ENCODE data around the gene CHN1. TPM values are rescaled to one million over a fixed set of nuclear protein-coding genes. Genes with fewer than 3 reads are reported as not detected.

Gene CHN1
- total and polyA plus RNA-seq, 2 of the 8 experiments (the other 6 are each of a cell fraction or from before 2014, with no cell fraction given): 54.0 to 65.7 TPM

DNA sequence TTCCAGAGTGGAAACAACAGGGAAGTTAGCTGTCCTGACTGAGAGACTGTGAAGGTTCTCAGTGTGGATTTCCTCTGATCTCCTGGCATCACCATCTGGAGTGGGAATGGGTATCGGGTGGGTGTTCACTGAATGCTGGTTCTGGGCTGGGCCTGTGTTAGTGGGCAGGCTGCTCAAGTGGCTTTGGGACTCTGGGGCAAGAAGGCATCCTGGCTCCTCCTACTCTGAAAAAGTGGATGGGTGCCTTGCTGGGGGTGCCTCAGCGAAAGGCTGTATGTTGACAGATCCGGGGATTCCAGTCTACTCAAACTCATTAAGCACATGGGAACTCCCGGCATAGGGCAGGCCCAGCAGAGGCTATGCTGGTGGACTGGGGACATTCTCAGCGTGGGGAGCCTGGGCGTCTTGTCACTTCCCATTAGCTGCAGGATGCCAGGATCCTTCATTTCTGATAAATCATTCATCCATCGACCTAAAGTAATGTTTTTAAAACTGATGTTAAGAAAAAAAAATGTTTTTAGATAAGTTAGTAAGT, 213.4 kb downstream of the CHN1 start:
- Histone ChIP-seq H4K91ac (replicated peaks; ENCODE audit: insufficient read length, low read length) (peak overlapping the region; percentile 72), H2AK5ac (ENCODE audit: low read depth, low read length) (no peak overlapping the region), H3K9me3 (ENCODE audit: insufficient read depth in 2 of 2, low read depth in 1 of 2, low read length in 1 of 2) (no peaks in the 10 kb centered on the region), H3K79me1 (ENCODE audit: low read depth, low read length) (no peaks in the 10 kb centered on the region), H3K36me3 (ENCODE audit: control insufficient read depth in 2 of 4, insufficient read depth in 4 of 4, low read length in 3 of 4) (no peaks in the 10 kb centered on the region), H3K9ac (replicated peaks in 1 of 4; ENCODE audit: extremely low read depth in 1 of 4, low read depth in 3 of 4, low read length in 3 of 4) (no peak overlapping the region), H2BK20ac (ENCODE audit: low read length) (peak overlapping the region; percentile 68; the same call in 1 of the 2 replicates), H4K5ac (ENCODE audit: insufficient read length, low read depth, low read length) (no peak overlapping the region), H3K56ac (replicated peaks; ENCODE audit: insufficient read length, low read depth, low read length) (peak overlapping the region; percentile 51), H4K20me1 (replicated peaks in 1 of 2; ENCODE audit: control insufficient read depth in 1 of 2, insufficient read depth in 2 of 2, low read length in 2 of 2) (no peaks in the 10 kb centered on the region), H3K27ac (ENCODE audit: low read depth, low read length) (no peak overlapping the region), H2AFZ (ENCODE audit: low read length) (no peak overlapping the region), H3K79me2 (ENCODE audit: control insufficient read depth in 1 of 2, insufficient read depth in 2 of 2, low read length in 2 of 2) (no peaks in the 10 kb centered on the region), H3K14ac (ENCODE audit: insufficient read length) (no peak overlapping the region), H4K8ac (ENCODE audit: extremely low read depth, insufficient read depth, low read length) (no peak overlapping the region; the same call in 1 of the 2 replicates), H3K4ac (replicated peaks; ENCODE audit: insufficient read length, low read depth, low read length) (no peak overlapping the region), H3K23ac (ENCODE audit: insufficient read length) (no peak overlapping the region), H3K27me3 (replicated peaks in 1 of 4; ENCODE audit: control insufficient read depth in 3 of 4, extremely low read depth in 1 of 4, insufficient read depth in 3 of 4, low read length in 3 of 4) (no peaks in the 10 kb centered on the region), H2BK15ac (ENCODE audit: low read length) (no peak overlapping the region; the same call in 1 of the 2 replicates), H2BK120ac (replicated peaks; ENCODE audit: low read depth, low read length) (no peak overlapping the region), H2BK5ac (ENCODE audit: low read depth, low read length) (no peak overlapping the region), H3K4me2 (ENCODE audit: insufficient read depth in 1 of 2, low read depth in 2 of 2, low read length in 2 of 2) (no peak overlapping the region), H3K4me3 (ENCODE audit: extremely low read depth in 1 of 4, insufficient read depth in 2 of 4, low read depth in 3 of 4, low read length in 4 of 4) (no peak overlapping the region), H3K23me2 (ENCODE audit: low read depth, low read length) (no peaks in the 10 kb centered on the region), H3K4me1 (replicated peaks in 1 of 4; ENCODE audit: control insufficient read depth in 3 of 4, insufficient read depth in 4 of 4, low read length in 3 of 4) (peaks cover 12 to 49% (median 25%) of the 10 kb centered on the region in 4 experiments), H3K18ac (ENCODE audit: extremely low read depth, low read length) (peak overlapping the region; percentile 73; the same call in 1 of the 2 replicates), H2BK12ac (ENCODE audit: low read depth, low read length) (peak overlapping the region; percentile 73; the same call in 1 of the 2 replicates)
- DNase-seq (ENCODE audit: low read depth in 1 of 2, low spot score in 2 of 2) (no peak), FAIRE-seq (no peak)
- CTCF ChIA-PET (ENCODE audit: partially characterized antibody): interaction anchor here (0.9 to 7.1 kb wide), 8 partner anchors 11 to 412 kb away, joined by 3 to 82 read pairs (median 3); no protein-coding TSS in a partner anchor
- no peak for TF ChIP-seq POLR2A (IDR thresholded peaks at IDR 0.05; ENCODE audit: control extremely low read depth in 1 of 2, low read depth in 2 of 2, low read length in 2 of 2)
- POLR2A ChIA-PET (ENCODE audit: partially characterized antibody): interaction anchor here (0.9 to 2.4 kb wide), 6 partner anchors 10 to 214 kb away, joined by 3 to 10 read pairs (median 4); partner anchors contain the start of gene CHN1
- WGBS, 2 experiments (ENCODE audit: extremely low coverage in 1 of 2, insufficient coverage in 1 of 2, insufficient read length in 1 of 2, insufficient replicate concordance in 2 of 2, low coverage in 1 of 2, low lambda C conversion rate in 2 of 2, missing lambda C conversion rate in 1 of 2): 82% methylated on average over 7 of the region's 7 CpGs; no CpG with 5 or more reads in 1 of the 2 experiments

Measured in H1 (cell line).